ENCODE data around the gene EPX. TPM values are rescaled to one million over a fixed set of nuclear protein-coding genes. Genes with fewer than 3 reads are reported as not detected.

The EPX gene
- total and polyA plus RNA-seq, 2 donors (not counting 1 experiment from before 2014, with no cell fraction given) = not detected

- Histone ChIP-seq H3K9ac (ENCODE audit: insufficient read depth, low read length) (no peak overlapping the region), H3K4me1 (ENCODE audit: control insufficient read depth, extremely low read depth, insufficient read depth, low read length) (peaks cover 9% of the 10 kb centered on the region), H3K79me2 (ENCODE audit: control insufficient read depth, insufficient read depth, low read length) (no peaks in the 10 kb centered on the region), H3K4me3 (replicated peaks in 1 of 4; ENCODE audit: control extremely low read depth in 1 of 4, insufficient read depth in 1 of 4, low read depth in 3 of 4, low read length in 4 of 4) (no peak overlapping the region), H2AFZ (ENCODE audit: low read length) (no peak overlapping the region), H3K27me3 (ENCODE audit: control insufficient read depth, insufficient read depth, low read length) (peaks cover 8% of the 10 kb centered on the region), H3K4me2 (ENCODE audit: extremely low read depth, insufficient read depth, low read length) (no peak overlapping the region), H3K9me3 (ENCODE audit: control insufficient read depth, insufficient read depth, low read depth, low read length) (no peaks in the 10 kb centered on the region), H3K27ac (ENCODE audit: insufficient read depth, low read length) (no peak overlapping the region), H4K20me1 (ENCODE audit: control insufficient read depth, extremely low read depth, insufficient read depth, low read length) (no peaks in the 10 kb centered on the region), H3K36me3 (ENCODE audit: control insufficient read depth, insufficient read depth, low read length) (no peaks in the 10 kb centered on the region)
- TF ChIP-seq CTCF (conservative IDR thresholded peaks at IDR 0.05 in 1 of 2, IDR thresholded peaks at IDR 0.05 in 1 of 2; ENCODE audit: low read depth in 1 of 2, low read length in 2 of 2) (no peak), EZH2 (IDR thresholded peaks at IDR 0.05; ENCODE audit: low read length, missing control alignments) (no peak)
- DNase-seq (ENCODE audit: low read depth in 2 of 2) = no peak
Measured at GRCh38 chr17:58186591-58186990, 5.9 kb upstream of the EPX start.

GRCh38 chr17:58187063-58187462, 5.5 kb upstream of the EPX start:
- no peaks in the 10 kb centered on the region for H4K20me1 ChIP-seq (ENCODE audit: control insufficient read depth, extremely low read depth, insufficient read depth, low read length)
- no peak for TF ChIP-seq EZH2 (IDR thresholded peaks at IDR 0.05; ENCODE audit: low read length, missing control alignments)
- no peak for TF ChIP-seq CTCF (conservative IDR thresholded peaks at IDR 0.05 in 1 of 2, IDR thresholded peaks at IDR 0.05 in 1 of 2; ENCODE audit: low read depth in 1 of 2, low read length in 2 of 2)
- DNase-seq (ENCODE audit: low read depth in 2 of 2) = no peak
- peaks cover 9% of the 10 kb centered on the region for H3K4me1 ChIP-seq (ENCODE audit: control insufficient read depth, extremely low read depth, insufficient read depth, low read length)
- no peaks in the 10 kb centered on the region for H3K36me3 ChIP-seq (ENCODE audit: control insufficient read depth, insufficient read depth, low read length)
- H3K4me3 ChIP-seq (replicated peaks in 1 of 4; ENCODE audit: control extremely low read depth in 1 of 4, insufficient read depth in 1 of 4, low read depth in 3 of 4, low read length in 4 of 4) = no peak overlapping the region
- no peak overlapping the region for H3K27ac ChIP-seq (ENCODE audit: insufficient read depth, low read length)
- H2AFZ ChIP-seq (ENCODE audit: low read length) = no peak overlapping the region
- H3K9me3 ChIP-seq (ENCODE audit: control insufficient read depth, insufficient read depth, low read depth, low read length) = no peaks in the 10 kb centered on the region
- no peak overlapping the region for H3K4me2 ChIP-seq (ENCODE audit: extremely low read depth, insufficient read depth, low read length)
- peaks cover 8% of the 10 kb centered on the region for H3K27me3 ChIP-seq (ENCODE audit: control insufficient read depth, insufficient read depth, low read length)
- no peaks in the 10 kb centered on the region for H3K79me2 ChIP-seq (ENCODE audit: control insufficient read depth, insufficient read depth, low read length)
- no peak overlapping the region for H3K9ac ChIP-seq (ENCODE audit: insufficient read depth, low read length)

- H3K27me3 ChIP-seq (ENCODE audit: control insufficient read depth, insufficient read depth, low read length) = peaks cover 8% of the 10 kb centered on the region
- H3K4me1 ChIP-seq (ENCODE audit: control insufficient read depth, extremely low read depth, insufficient read depth, low read length) = peaks cover 9% of the 10 kb centered on the region
- no peak overlapping the region for H3K9ac ChIP-seq (ENCODE audit: insufficient read depth, low read length)
- H3K27ac ChIP-seq (ENCODE audit: insufficient read depth, low read length) = no peak overlapping the region
- TF ChIP-seq EZH2 (IDR thresholded peaks at IDR 0.05; ENCODE audit: low read length, missing control alignments) (no peak), CTCF (conservative IDR thresholded peaks at IDR 0.05 in 1 of 2, IDR thresholded peaks at IDR 0.05 in 1 of 2; ENCODE audit: low read depth in 1 of 2, low read length in 2 of 2) (no peak)
- no peaks in the 10 kb centered on the region for H4K20me1 ChIP-seq (ENCODE audit: control insufficient read depth, extremely low read depth, insufficient read depth, low read length)
- no peaks in the 10 kb centered on the region for H3K9me3 ChIP-seq (ENCODE audit: control insufficient read depth, insufficient read depth, low read depth, low read length)
- DNase-seq (ENCODE audit: low read depth in 2 of 2) = no peak
- no peak overlapping the region for H3K4me3 ChIP-seq (replicated peaks in 1 of 4; ENCODE audit: control extremely low read depth in 1 of 4, insufficient read depth in 1 of 4, low read depth in 3 of 4, low read length in 4 of 4)
- H2AFZ ChIP-seq (ENCODE audit: low read length) = no peak overlapping the region
- no peaks in the 10 kb centered on the region for H3K79me2 ChIP-seq (ENCODE audit: control insufficient read depth, insufficient read depth, low read length)
- no peaks in the 10 kb centered on the region for H3K36me3 ChIP-seq (ENCODE audit: control insufficient read depth, insufficient read depth, low read length)
- no peak overlapping the region for H3K4me2 ChIP-seq (ENCODE audit: extremely low read depth, insufficient read depth, low read length)
Measured at GRCh38 chr17:58187675-58188074, 4.9 kb upstream of the EPX start.
